Activated CD4-positive, alpha-beta T cell treated with anti-CD3 and anti-CD28 coated beads, Interleukin-10, Interleukin-2, amounts not matched to agents 100 ng/mL and 50 ng/mL, durations not matched to agents 16 hours and 8 hours (primary cell): ENCODE data around the gene STK39.
A peak's percentile ranks its signal among the peaks of the same experiment; 100 is the strongest.

Experiments used
- DNase-seq: peaks from one replicate; pipeline ENCODE4 v3.0.0-alpha.2; 2020

Gene STK39

GRCh38 chr2:168182550-168183249 is 64.7 kb downstream of the STK39 start:
- no peak for DNase-seq

- peak; percentile 29 for DNase-seq
Observed at GRCh38 chr2:168181825-168182224, 65.6 kb downstream of the STK39 start.

- DNase-seq = no peak
Observed at GRCh38 chr2:168180914-168181313, 66.5 kb downstream of the STK39 start.

- DNase-seq = no peak
Observed at GRCh38 chr2:168180483-168180882, 66.9 kb downstream of the STK39 start.

GRCh38 chr2:168179592-168179991 is 67.8 kb downstream of the STK39 start:
- DNase-seq = no peak

GRCh38 chr2:168178520-168179324 is 68.7 kb downstream of the STK39 start:
- peak; percentile 50 for DNase-seq

- no peak for DNase-seq
Observed at GRCh38 chr2:168176402-168176801, 71.0 kb downstream of the STK39 start.

- DNase-seq = no peak
Observed at GRCh38 chr2:168175469-168175868, 71.9 kb downstream of the STK39 start.

- peak; percentile 62 for DNase-seq
Observed at GRCh38 chr2:168174756-168175155, 72.6 kb downstream of the STK39 start.

GRCh38 chr2:168172071-168172470 is 75.3 kb downstream of the STK39 start:
- no peak for DNase-seq

- no peak for DNase-seq
Observed at GRCh38 chr2:168171059-168171762, 76.2 kb downstream of the STK39 start.

- DNase-seq = no peak
Observed at GRCh38 chr2:168169097-168169745, 78.2 kb downstream of the STK39 start.

GRCh38 chr2:168167511-168168263 is 79.7 kb downstream of the STK39 start:
- DNase-seq = no peak

GRCh38 chr2:168166902-168167510 is 80.4 kb downstream of the STK39 start:
- DNase-seq = peak; percentile 57

- no peak for DNase-seq
Observed at GRCh38 chr2:168165985-168166901, 81.2 kb downstream of the STK39 start.

- DNase-seq = no peak
Observed at GRCh38 chr2:168165397-168165796, 82.0 kb downstream of the STK39 start.

GRCh38 chr2:168160897-168161296 is 86.5 kb downstream of the STK39 start:
- DNase-seq = peak; percentile 51

GRCh38 chr2:168159754-168160585 is 87.4 kb downstream of the STK39 start:
- DNase-seq = no peak

GRCh38 chr2:168158586-168158985 is 88.8 kb downstream of the STK39 start:
- DNase-seq = no peak

GRCh38 chr2:168157926-168158325 is 89.5 kb downstream of the STK39 start:
- DNase-seq = no peak
